Measurements from ENCODE around the gene BEND6.

DNA sequence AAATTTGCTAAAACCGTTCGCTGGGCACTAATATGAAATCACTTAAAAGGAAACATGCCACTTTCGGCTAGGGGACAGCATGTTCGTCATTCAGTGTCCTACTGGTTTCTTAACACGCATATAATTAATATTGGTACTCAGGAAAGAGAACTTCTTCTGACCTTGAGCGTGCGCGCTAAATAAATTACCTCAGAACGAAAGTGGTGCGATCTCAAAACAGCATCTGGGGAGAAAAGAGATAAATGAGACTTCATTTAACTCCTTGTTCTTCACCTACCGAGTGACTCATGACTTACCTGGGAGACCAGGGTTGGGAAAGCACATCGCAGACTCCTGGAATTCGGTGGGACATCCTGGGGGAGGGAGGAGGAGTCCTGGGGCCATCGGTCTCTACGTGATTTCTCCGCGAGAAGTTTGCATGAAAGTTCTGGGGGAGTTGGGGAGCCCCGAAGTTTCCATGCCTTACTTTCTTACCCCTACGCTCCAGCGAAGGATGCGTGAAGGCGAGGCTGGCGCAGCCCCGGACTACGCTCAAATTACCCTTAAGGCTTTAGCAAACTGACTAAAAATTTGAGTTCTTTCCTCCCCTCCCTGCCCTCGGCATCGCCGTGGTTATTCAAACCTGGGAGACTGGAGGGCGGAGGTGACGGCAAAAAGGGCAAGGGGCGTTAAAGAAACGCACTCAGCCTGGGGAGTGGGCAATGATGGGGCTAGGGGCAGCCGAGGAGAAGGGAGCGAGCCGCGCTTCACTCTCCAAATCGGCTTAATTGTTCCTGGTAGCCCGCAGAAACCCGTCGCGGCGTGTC, 1.1 kb upstream of the BEND6 start:
- no peak for TF ChIP-seq EZH2 (IDR thresholded peaks at IDR 0.05; ENCODE audit: insufficient read depth, poor library complexity, severe bottlenecking)
- no peak for TF ChIP-seq EZH2phosphoT487 (IDR thresholded peaks at IDR 0.05; ENCODE audit: insufficient read depth, low read depth)

Measured in GM23248 (cell line).